ENCODE results near the gene RFFL.
A peak's percentile ranks its signal among the peaks of the same experiment; 100 is the strongest.

Gene RFFL

GRCh38 chr17:34979650-34980352 is 83.7 kb downstream of the RFFL start:
- H3K23ac ChIP-seq (ENCODE audit: low read depth, low read length, poor library complexity), result peak overlapping the region; percentile 94
- H2AK5ac ChIP-seq (ENCODE audit: low read depth, low read length), result no peak overlapping the region
- no peak overlapping the region for H2BK12ac ChIP-seq (ENCODE audit: low read length)
- no peak overlapping the region for H2BK5ac ChIP-seq (ENCODE audit: low read length)
- H3K27me3 ChIP-seq (ENCODE audit: control insufficient read depth in 3 of 3, insufficient read depth in 3 of 3, low read depth in 1 of 3, low read length in 3 of 3), result no peaks in the 10 kb centered on the region
- no peaks in the 10 kb centered on the region for H3K4me1 ChIP-seq (ENCODE audit: control insufficient read depth in 2 of 2, insufficient read depth in 1 of 2, low read depth in 1 of 2, low read length in 2 of 2)
- H3K9ac ChIP-seq (ENCODE audit: low read depth, low read length, poor library complexity), result no peak overlapping the region
- no peak overlapping the region for H3K27ac ChIP-seq (replicated peaks; ENCODE audit: low read length)
- peak overlapping the region; percentile 70 for H3K4me2 ChIP-seq (ENCODE audit: insufficient read depth, low read length, poor library complexity, severe bottlenecking)
- no peaks in the 10 kb centered on the region for H3K79me1 ChIP-seq (ENCODE audit: low read depth, low read length)
- H3K4ac ChIP-seq (ENCODE audit: low read length), result no peak overlapping the region
- H3K9me3 ChIP-seq (replicated peaks in 1 of 2; ENCODE audit: control insufficient read depth in 2 of 2, insufficient read depth in 1 of 2, low read depth in 1 of 2, low read length in 2 of 2), result no peaks in the 10 kb centered on the region
- peak overlapping the region; percentile 95 for H2AFZ ChIP-seq (ENCODE audit: low read length)
- H2BK120ac ChIP-seq (ENCODE audit: low read depth, low read length), result no peak overlapping the region
- peak overlapping the region; percentile 78 to 92 for H3K4me3 ChIP-seq (ENCODE audit: low read length in 2 of 2)
- DNase-seq (ENCODE audit: low spot score), result no peak
- H3K36me3 ChIP-seq (replicated peaks in 1 of 2; ENCODE audit: control insufficient read depth in 2 of 2, insufficient read depth in 2 of 2, low read length in 2 of 2), result peaks cover 7 to 23% of the 10 kb centered on the region in 2 donors
- no peak overlapping the region for H2BK15ac ChIP-seq (ENCODE audit: low read length)
- H3K18ac ChIP-seq (ENCODE audit: low read length), result no peak overlapping the region
- no peak overlapping the region for H4K91ac ChIP-seq (ENCODE audit: low read depth, low read length, poor library complexity)
- no peak overlapping the region for H3K14ac ChIP-seq (ENCODE audit: low read length)
- WGBS, 2 donors (ENCODE audit: extremely low coverage in 2 of 2, insufficient read length in 2 of 2, insufficient replicate concordance in 1 of 2), result no CpG with 5 or more reads among the region's 15 CpGs
- no peak overlapping the region for H4K8ac ChIP-seq (ENCODE audit: low read depth, low read length)

GRCh38 chr17:34979153-34979552 is 84.4 kb downstream of the RFFL start:
- Histone ChIP-seq H3K4ac (ENCODE audit: low read length) (no peak overlapping the region), H4K8ac (ENCODE audit: low read depth, low read length) (no peak overlapping the region), H3K4me1 (ENCODE audit: control insufficient read depth in 2 of 2, insufficient read depth in 1 of 2, low read depth in 1 of 2, low read length in 2 of 2) (no peaks in the 10 kb centered on the region), H3K4me3 (ENCODE audit: low read length in 2 of 2) (peak overlapping the region in 1 of 2 donors; percentile 78), H2BK5ac (ENCODE audit: low read length) (no peak overlapping the region), H4K91ac (ENCODE audit: low read depth, low read length, poor library complexity) (no peak overlapping the region), H3K18ac (ENCODE audit: low read length) (no peak overlapping the region), H3K79me1 (ENCODE audit: low read depth, low read length) (no peaks in the 10 kb centered on the region), H3K14ac (ENCODE audit: low read length) (no peak overlapping the region), H2BK15ac (ENCODE audit: low read length) (no peak overlapping the region), H3K27me3 (ENCODE audit: control insufficient read depth in 3 of 3, insufficient read depth in 3 of 3, low read depth in 1 of 3, low read length in 3 of 3) (no peaks in the 10 kb centered on the region), H2BK12ac (ENCODE audit: low read length) (no peak overlapping the region), H2BK120ac (ENCODE audit: low read depth, low read length) (no peak overlapping the region), H3K4me2 (ENCODE audit: insufficient read depth, low read length, poor library complexity, severe bottlenecking) (no peak overlapping the region), H2AK5ac (ENCODE audit: low read depth, low read length) (no peak overlapping the region), H3K27ac (replicated peaks; ENCODE audit: low read length) (no peak overlapping the region), H3K9ac (ENCODE audit: low read depth, low read length, poor library complexity) (no peak overlapping the region), H3K23ac (ENCODE audit: low read depth, low read length, poor library complexity) (no peak overlapping the region), H3K36me3 (replicated peaks in 1 of 2; ENCODE audit: control insufficient read depth in 2 of 2, insufficient read depth in 2 of 2, low read length in 2 of 2) (peaks cover 7 to 17% of the 10 kb centered on the region in 2 donors), H2AFZ (ENCODE audit: low read length) (peak overlapping the region; percentile 95), H3K9me3 (replicated peaks in 1 of 2; ENCODE audit: control insufficient read depth in 2 of 2, insufficient read depth in 1 of 2, low read depth in 1 of 2, low read length in 2 of 2) (no peaks in the 10 kb centered on the region)
- no peak for DNase-seq (ENCODE audit: low spot score)
- WGBS, 2 donors (ENCODE audit: extremely low coverage in 2 of 2, insufficient read length in 2 of 2, insufficient replicate concordance in 1 of 2), result no CpG with 5 or more reads among the region's 7 CpGs

GRCh38 chr17:34974794-34975785 is 88.4 kb downstream of the RFFL start:
- H2BK15ac ChIP-seq (ENCODE audit: low read length), result no peak overlapping the region
- no peak overlapping the region for H3K4me2 ChIP-seq (ENCODE audit: insufficient read depth, low read length, poor library complexity, severe bottlenecking)
- no peaks in the 10 kb centered on the region for H3K9me3 ChIP-seq (replicated peaks in 1 of 2; ENCODE audit: control insufficient read depth in 2 of 2, insufficient read depth in 1 of 2, low read depth in 1 of 2, low read length in 2 of 2)
- no peak overlapping the region for H2AK5ac ChIP-seq (ENCODE audit: low read depth, low read length)
- no peaks in the 10 kb centered on the region for H3K27me3 ChIP-seq (ENCODE audit: control insufficient read depth in 3 of 3, insufficient read depth in 3 of 3, low read depth in 1 of 3, low read length in 3 of 3)
- no peak for DNase-seq (ENCODE audit: low spot score)
- H3K18ac ChIP-seq (ENCODE audit: low read length), result no peak overlapping the region
- no peak overlapping the region for H3K4me3 ChIP-seq (ENCODE audit: low read length in 2 of 2)
- no peak overlapping the region for H4K8ac ChIP-seq (ENCODE audit: low read depth, low read length)
- no peak overlapping the region for H4K91ac ChIP-seq (ENCODE audit: low read depth, low read length, poor library complexity)
- H2BK120ac ChIP-seq (ENCODE audit: low read depth, low read length), result no peak overlapping the region
- H3K4ac ChIP-seq (ENCODE audit: low read length), result no peak overlapping the region
- H3K23ac ChIP-seq (ENCODE audit: low read depth, low read length, poor library complexity), result no peak overlapping the region
- no peak overlapping the region for H2BK12ac ChIP-seq (ENCODE audit: low read length)
- no peak overlapping the region for H2BK5ac ChIP-seq (ENCODE audit: low read length)
- H3K9ac ChIP-seq (ENCODE audit: low read depth, low read length, poor library complexity), result no peak overlapping the region
- no CpG with 5 or more reads among the region's 3 CpGs for WGBS, 2 donors (ENCODE audit: extremely low coverage in 2 of 2, insufficient read length in 2 of 2, insufficient replicate concordance in 1 of 2)
- no peaks in the 10 kb centered on the region for H3K36me3 ChIP-seq (replicated peaks in 1 of 2; ENCODE audit: control insufficient read depth in 2 of 2, insufficient read depth in 2 of 2, low read length in 2 of 2)
- H3K14ac ChIP-seq (ENCODE audit: low read length), result no peak overlapping the region
- no peaks in the 10 kb centered on the region for H3K4me1 ChIP-seq (ENCODE audit: control insufficient read depth in 2 of 2, insufficient read depth in 1 of 2, low read depth in 1 of 2, low read length in 2 of 2)
- H3K79me1 ChIP-seq (ENCODE audit: low read depth, low read length), result no peaks in the 10 kb centered on the region
- H3K27ac ChIP-seq (replicated peaks; ENCODE audit: low read length), result no peak overlapping the region
- no peak overlapping the region for H2AFZ ChIP-seq (ENCODE audit: low read length)

GRCh38 chr17:34974179-34974578 is 89.3 kb downstream of the RFFL start:
- Histone ChIP-seq H3K4me1 (ENCODE audit: control insufficient read depth in 2 of 2, insufficient read depth in 1 of 2, low read depth in 1 of 2, low read length in 2 of 2) (no peaks in the 10 kb centered on the region), H3K9me3 (replicated peaks in 1 of 2; ENCODE audit: control insufficient read depth in 2 of 2, insufficient read depth in 1 of 2, low read depth in 1 of 2, low read length in 2 of 2) (no peaks in the 10 kb centered on the region), H3K27me3 (ENCODE audit: control insufficient read depth in 3 of 3, insufficient read depth in 3 of 3, low read depth in 1 of 3, low read length in 3 of 3) (no peaks in the 10 kb centered on the region), H4K8ac (ENCODE audit: low read depth, low read length) (no peak overlapping the region), H2BK12ac (ENCODE audit: low read length) (no peak overlapping the region), H3K23ac (ENCODE audit: low read depth, low read length, poor library complexity) (no peak overlapping the region), H3K9ac (ENCODE audit: low read depth, low read length, poor library complexity) (no peak overlapping the region), H3K4me2 (ENCODE audit: insufficient read depth, low read length, poor library complexity, severe bottlenecking) (no peak overlapping the region), H2AFZ (ENCODE audit: low read length) (no peak overlapping the region), H4K91ac (ENCODE audit: low read depth, low read length, poor library complexity) (no peak overlapping the region), H3K4ac (ENCODE audit: low read length) (no peak overlapping the region), H3K14ac (ENCODE audit: low read length) (no peak overlapping the region), H3K18ac (ENCODE audit: low read length) (no peak overlapping the region), H2BK15ac (ENCODE audit: low read length) (no peak overlapping the region), H2BK120ac (ENCODE audit: low read depth, low read length) (no peak overlapping the region), H2AK5ac (ENCODE audit: low read depth, low read length) (no peak overlapping the region), H3K4me3 (ENCODE audit: low read length in 2 of 2) (no peak overlapping the region), H3K79me1 (ENCODE audit: low read depth, low read length) (no peaks in the 10 kb centered on the region), H3K27ac (replicated peaks; ENCODE audit: low read length) (no peak overlapping the region), H3K36me3 (replicated peaks in 1 of 2; ENCODE audit: control insufficient read depth in 2 of 2, insufficient read depth in 2 of 2, low read length in 2 of 2) (no peaks in the 10 kb centered on the region), H2BK5ac (ENCODE audit: low read length) (no peak overlapping the region)
- no peak for DNase-seq (ENCODE audit: low spot score)
- WGBS, 2 donors (ENCODE audit: extremely low coverage in 2 of 2, insufficient read length in 2 of 2, insufficient replicate concordance in 1 of 2), result no CpG with 5 or more reads among the region's 2 CpGs

All from neuronal stem cell (in vitro differentiated cells).